ENCODE measurements around the gene TP53I13.

The TP53I13 gene

GRCh38 chr17:29595107-29595942 is 26.8 kb downstream of the TP53I13 start:
- no peak for DNase-seq

DNA sequence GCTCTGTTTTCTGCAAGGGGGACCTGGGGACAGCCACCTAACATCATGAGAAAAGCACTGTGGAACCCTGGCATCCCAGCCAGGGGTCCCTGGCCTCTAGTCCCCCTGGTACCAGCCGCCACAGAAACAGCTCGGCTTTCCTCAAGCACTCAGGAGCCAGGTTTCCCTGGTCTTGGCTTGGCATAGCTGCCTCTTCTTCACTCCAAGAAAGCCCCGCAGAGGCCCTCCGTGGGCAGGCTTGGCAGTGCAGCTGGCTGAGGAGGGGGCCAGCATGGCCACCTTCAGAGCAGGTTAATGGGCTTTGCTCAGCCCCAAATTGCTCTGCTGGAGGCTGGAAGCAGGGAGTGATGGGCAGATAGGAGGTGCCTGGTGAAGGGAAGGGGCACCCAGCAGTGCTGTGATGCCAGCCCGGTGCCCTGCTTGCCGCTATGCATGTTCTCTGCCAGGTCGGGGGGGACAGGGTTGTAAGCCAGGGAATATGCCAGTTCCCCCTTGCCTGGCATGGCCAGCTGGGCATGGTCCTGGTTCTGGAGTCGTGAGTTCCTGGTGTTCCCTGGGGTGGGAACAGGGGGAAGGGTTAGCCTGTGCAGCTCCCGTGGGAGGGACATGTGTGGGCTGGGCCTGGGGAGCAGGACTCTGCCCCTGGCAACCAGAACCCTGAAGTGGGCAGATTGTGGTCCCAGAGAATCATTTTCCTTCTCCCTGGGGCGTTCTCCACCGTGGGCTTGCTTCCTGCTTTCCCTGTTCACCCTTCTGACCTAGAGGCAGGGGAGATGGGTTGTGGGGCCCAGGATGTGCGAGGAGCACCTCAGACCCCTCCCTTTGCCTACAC is 27.7 kb downstream of the TP53I13 start:
- DNase-seq = no peak

- no peak for DNase-seq
Measured at GRCh38 chr17:29596811-29597210, 28.3 kb downstream of the TP53I13 start.

DNA sequence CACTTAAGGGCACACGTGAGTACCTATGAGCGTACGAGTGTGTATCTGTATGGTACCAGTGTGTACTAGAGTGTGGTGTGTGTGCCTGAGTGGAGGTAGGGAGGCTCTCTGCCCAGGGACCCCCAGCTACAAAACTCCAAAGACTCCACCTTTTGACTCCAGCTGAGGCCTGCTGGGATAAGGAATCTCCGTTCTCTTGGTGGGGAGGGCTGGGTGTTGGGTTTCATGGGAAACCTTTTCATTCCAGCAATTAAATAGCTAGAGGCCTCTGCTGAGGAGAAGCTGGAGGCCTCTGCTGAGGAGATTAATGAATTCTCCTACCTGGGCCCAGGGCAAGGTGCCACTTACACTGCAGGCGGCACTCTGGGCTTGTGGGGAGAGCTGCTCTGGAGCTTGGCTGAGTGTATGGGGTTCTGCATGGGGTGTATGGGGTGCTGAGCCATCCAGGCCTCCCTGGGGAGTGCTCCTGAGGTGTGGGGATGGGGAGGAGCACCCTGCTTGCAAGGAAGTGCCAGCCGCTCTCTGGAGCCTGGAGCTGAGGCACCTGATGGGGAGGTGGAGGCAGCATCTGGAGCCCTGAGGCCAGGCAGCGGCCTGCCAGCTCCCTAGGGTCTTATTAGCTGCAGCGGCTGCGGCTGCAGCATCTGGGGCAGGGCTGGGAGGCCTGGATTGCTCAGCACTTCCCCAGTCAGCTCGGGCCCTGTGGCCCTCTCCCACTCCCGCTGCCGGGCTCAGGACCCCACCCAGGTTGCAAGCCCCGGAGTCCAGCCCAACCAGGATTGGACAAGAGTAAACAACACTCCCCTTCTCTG is 29.1 kb downstream of the TP53I13 start:
- peak; percentile 40 for DNase-seq

- DNase-seq = no peak
Measured at GRCh38 chr17:29603109-29603674, 34.7 kb downstream of the TP53I13 start.

- DNase-seq = no peak
Measured at GRCh38 chr17:29607557-29608195, 39.2 kb downstream of the TP53I13 start.

GRCh38 chr17:29608986-29609385 is 40.5 kb downstream of the TP53I13 start:
- no peak for DNase-seq

GRCh38 chr17:29610395-29610794 is 41.9 kb downstream of the TP53I13 start:
- no peak for DNase-seq

- DNase-seq = no peak
Measured at GRCh38 chr17:29611351-29612093, 43.0 kb downstream of the TP53I13 start.

GRCh38 chr17:29612094-29612403 is 43.5 kb downstream of the TP53I13 start:
- DNase-seq = no peak

- DNase-seq = no peak
Measured at GRCh38 chr17:29612404-29613280, 44.1 kb downstream of the TP53I13 start.

DNA sequence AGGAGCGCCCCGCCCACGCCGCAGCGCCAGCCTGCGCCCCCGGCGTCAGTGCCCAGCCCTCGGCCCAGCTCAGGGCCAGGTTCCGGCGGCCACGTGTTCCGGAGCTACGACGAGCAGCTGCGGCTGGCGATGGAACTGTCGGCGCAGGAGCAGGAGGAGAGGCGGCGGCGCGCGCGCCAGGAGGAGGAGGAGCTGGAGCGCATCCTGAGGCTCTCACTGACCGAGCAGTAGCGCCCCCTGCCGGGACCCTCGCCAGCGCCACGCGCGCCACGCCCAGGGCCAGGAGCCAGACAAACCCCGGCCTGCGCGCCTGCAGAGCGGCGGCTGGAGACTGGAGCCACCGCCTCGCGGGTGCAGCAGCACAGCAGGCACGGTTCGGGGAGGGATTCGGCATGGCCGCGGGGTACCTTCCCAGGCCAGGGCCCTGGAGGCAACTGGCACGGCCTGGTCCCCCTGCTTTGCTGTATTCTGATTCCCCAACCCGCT is 44.9 kb downstream of the TP53I13 start:
- DNase-seq = no peak

GRCh38 chr17:29613856-29614255 is 45.4 kb downstream of the TP53I13 start:
- DNase-seq = no peak

DNA sequence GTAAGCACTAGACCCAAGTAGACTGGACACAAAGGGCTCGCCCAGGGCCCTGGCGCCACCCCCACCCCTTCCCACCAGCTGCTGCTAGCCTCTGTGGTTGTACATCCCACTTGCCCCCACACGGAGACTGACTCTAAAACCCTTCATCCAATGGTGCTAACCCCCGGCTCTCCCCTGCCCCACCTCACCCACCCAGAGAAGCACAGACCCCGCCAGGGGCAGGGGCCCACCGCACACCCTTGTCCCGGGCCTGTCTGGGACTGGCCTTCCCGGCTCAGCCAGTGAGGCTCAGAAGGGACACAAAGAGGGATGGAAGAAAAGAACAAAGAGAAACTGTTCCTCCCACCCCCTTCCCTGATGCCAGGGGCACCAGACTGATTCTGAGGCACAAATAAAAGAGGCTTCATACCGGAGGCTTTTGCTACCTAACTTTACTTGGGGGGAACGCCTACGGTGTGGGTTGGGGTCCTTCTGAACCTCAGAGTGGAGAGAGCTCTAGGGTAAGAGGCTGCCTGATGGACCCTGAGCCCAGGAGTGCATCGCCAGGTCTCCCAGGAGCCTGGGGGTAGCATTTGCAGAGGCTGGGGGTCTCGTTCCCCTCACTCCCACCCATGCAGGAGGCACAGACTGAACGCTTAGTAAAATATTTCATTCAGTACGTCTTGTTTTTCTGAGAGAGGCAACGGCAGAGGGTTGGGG is 46.0 kb downstream of the TP53I13 start:
- no peak for DNase-seq

- DNase-seq = no peak
Measured at GRCh38 chr17:29615048-29615385, 46.5 kb downstream of the TP53I13 start.

DNA sequence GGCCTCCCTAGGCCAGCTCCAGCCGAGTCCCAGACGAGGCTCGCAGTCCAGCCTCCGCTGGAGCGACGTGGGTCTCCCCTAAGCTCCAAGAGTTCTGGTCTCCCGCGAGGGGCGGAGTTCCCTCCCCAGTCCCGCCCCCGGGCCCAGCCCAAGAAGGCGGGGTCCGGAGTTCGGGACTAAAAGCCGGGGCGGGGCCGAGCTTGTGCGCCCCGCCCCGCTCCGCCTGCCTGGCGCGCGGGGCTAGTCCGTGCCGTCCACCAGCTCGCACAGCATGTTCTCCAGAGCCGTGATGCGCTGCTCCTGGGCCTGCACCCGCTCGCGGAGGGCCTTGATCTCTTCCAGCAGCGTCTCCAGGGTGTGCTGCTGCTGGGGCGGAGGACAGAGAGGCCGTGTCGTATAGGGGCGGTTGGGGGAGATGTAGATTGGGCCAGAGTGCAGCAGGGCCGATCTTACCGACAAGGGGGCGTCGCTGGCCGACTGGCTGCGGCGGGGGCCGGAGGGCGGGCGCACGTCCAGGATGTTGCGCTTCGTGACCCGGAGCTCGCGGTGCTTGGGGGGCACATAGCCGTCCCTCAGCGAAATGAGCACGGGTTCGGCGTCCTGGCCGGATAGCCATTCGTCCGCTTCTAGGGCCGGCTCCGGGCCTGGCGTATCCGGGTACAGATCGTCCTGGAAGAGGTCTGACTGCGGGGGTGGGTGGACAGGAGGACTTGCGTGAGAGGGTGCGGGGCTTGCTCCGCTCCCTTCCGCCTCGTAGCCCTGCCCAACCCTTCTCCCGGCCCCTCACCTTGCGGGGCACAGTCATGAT is 47.2 kb downstream of the TP53I13 start:
- peak; percentile 28 for DNase-seq

GRCh38 chr17:29616300-29617048 is 48.0 kb downstream of the TP53I13 start:
- no peak for DNase-seq

- DNase-seq = peak; percentile 73
Measured at GRCh38 chr17:29617125-29617480, 48.6 kb downstream of the TP53I13 start.
